WTC11 (cell line): ENCODE measurements around the gene ACOT9.

Source experiments
- IRF1 ChIP-seq: sonication (generic); formaldehyde crosslinking; IDR thresholded peaks from 2 replicates; pipeline ENCODE4 v1.8.0; 2023; ENCODE audit warnings: missing genetic modification reagents
- PRDM15 ChIP-seq: sonication (generic); formaldehyde crosslinking; IDR thresholded peaks from 2 replicates; pipeline ENCODE4 v1.8.0; 2022; ENCODE audit warnings: missing genetic modification reagents
- SMAD4 ChIP-seq: sonication (generic); formaldehyde crosslinking; IDR thresholded peaks from 2 replicates; pipeline ENCODE4 v1.8.0; 2022; ENCODE audit warnings: mild to moderate bottlenecking, missing genetic modification reagents
- TF ChIP-seq, protein P1 (sequence below): sonication (generic); formaldehyde crosslinking; IDR thresholded peaks from 2 replicates; pipeline ENCODE4 v1.8.0; 2022; ENCODE audit warnings: mild to moderate bottlenecking, missing genetic modification reagents
- TF ChIP-seq, protein P2 (sequence below): fragments of 200-600 bp; IDR thresholded peaks from 2 replicates; pipeline ENCODE4 v1.8.0; 2022; ENCODE audit warnings: antibody characterized with exemption

GRCh38 chrX:23765868-23766267 is 22.8 kb upstream of the ACOT9 start:
- TF ChIP-seq, protein P1, sequence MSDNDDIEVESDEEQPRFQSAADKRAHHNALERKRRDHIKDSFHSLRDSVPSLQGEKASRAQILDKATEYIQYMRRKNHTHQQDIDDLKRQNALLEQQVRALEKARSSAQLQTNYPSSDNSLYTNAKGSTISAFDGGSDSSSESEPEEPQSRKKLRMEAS (CRISPR knock-in tag) = no peak
- no peak for TF ChIP-seq PRDM15 (CRISPR knock-in tag)
- TF ChIP-seq, protein P2, sequence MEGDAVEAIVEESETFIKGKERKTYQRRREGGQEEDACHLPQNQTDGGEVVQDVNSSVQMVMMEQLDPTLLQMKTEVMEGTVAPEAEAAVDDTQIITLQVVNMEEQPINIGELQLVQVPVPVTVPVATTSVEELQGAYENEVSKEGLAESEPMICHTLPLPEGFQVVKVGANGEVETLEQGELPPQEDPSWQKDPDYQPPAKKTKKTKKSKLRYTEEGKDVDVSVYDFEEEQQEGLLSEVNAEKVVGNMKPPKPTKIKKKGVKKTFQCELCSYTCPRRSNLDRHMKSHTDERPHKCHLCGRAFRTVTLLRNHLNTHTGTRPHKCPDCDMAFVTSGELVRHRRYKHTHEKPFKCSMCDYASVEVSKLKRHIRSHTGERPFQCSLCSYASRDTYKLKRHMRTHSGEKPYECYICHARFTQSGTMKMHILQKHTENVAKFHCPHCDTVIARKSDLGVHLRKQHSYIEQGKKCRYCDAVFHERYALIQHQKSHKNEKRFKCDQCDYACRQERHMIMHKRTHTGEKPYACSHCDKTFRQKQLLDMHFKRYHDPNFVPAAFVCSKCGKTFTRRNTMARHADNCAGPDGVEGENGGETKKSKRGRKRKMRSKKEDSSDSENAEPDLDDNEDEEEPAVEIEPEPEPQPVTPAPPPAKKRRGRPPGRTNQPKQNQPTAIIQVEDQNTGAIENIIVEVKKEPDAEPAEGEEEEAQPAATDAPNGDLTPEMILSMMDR = no peak
- no peak for TF ChIP-seq IRF1 (CRISPR knock-in tag)
- no peak for TF ChIP-seq SMAD4
